IPS-NIHi7 (cell line): ENCODE measurements around the gene PDE8B.

Experiments used
- DNase-seq: peaks from one replicate; pipeline ENCODE4 v3.0.0; 2012; ENCODE audit warnings: mixed read lengths; ENCODE audit errors: extremely low spot score

PDE8B gene

DNA sequence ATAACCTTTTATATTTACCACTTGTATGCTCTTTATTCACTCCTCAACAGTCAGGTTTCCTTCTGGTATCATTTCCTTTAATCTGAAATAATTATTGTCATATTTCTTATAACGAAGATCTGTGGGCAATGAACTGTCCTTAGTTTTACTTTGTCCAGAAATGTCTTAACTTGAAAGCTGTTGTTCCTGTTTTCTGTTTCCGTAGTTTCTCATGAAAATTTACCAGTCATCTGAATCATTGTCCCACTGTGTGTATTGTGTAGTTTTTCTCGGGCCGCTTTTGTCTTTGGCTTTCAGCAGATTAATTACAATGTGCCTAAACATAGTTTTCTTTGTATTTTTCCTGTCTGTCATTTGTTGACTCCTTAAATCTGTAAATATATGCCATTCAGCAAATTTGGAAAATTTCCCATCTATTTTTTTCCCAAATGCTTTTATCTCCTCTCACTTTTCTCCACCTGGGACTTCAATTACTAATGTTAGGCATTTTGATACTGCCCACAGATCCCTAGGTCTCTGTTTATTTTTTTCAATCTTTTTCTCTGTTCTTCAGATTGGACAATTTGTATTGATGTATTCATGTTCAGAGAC is 74.9 kb downstream of the PDE8B start:
- DNase-seq = no peak

DNA sequence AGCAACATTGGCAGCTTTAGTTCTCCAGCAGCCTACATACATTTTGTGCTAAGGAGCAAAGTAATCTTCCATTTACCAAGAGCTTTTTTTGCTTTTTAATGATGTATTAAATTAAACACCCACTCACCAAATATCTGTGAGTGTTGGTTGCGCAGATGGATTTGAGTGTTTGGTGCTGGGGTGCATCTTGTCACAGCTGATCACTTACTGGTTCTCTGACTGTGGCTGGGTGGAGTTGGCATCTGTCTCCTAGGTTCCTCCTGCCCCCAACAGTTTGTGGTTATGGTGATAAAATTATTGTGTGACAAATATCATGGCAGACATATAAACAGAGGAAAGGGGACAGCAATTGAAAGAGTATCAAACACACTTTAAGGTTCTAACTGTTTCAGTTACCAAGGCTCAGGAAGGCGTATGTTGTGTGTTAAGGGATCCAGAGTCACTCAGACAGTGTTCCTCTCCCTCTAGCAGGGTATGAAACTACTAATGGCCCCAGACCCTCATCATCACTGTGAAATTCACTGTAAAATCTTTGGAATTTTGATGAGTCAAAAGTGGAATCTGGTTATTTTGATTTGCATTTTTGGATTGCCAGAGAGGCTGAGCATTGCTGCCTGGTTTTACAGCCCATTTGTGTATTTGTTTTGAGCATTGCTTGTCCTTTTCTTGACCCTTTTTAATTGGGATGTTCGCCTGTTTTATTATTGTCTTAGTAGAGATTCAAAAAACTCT is 81.7 kb downstream of the PDE8B start:
- no peak for DNase-seq

DNA sequence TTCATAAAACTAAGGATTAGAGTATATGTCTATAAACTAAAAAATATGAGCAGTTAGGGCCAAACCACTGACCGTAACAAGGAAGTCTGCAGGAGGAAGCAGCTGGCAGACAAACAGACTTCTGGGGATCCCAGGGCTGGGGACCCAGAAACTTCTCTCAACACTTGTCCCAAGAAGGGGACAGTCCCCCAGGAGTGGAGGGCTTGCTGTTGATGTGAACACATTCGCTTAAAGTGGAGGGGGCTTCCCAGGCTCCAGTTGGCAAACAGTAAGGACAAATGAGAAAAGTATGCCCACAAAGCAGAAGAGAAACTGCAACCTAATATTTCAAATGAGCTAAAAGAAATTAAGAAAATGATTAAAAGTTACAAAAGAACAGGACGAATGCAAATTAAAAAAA is 83.7 kb downstream of the PDE8B start:
- DNase-seq = no peak

DNA sequence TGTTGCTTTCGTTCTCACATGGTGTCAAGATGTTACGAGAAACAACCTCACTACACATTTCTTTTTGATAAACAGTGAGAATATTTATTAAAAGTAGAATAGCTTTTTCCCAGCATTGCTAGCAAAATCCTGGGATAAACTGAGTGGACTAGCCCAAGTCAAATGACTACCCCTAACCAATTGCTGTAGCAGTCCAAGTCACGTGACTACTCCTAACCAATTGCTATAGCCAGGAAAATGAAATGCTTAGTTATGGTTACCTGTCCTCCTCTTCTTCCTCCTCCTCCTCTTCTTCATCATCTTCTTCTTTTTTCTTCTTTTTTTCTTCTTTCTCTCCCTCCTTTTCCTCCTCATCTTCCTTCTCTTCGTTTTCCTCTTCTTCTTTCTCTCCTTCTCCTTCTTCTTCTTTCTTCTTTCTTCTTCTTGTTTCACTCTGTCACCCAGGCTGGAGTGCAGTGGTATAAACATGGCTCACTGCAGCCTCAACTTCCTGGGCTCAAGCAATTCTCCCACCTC is 85.4 kb downstream of the PDE8B start:
- DNase-seq = no peak

DNA sequence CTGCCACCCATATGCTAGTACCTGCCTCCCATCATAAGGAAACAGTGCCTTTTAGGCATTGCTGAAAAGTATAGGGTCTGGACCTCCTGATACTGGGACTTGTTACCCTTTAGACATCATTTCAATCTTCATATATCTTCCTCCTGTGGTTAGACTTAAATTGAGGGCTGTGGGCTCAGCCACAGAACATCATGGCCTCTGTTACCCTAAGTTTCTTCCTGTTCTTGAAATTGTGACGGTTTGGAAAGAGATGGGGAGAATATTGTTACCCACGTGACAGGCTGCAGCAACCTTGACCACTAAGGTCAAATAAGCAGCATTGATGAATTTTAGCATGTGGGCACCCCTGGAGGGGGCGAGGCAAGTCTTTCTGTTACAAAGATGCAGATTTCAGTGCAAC is 87.7 kb downstream of the PDE8B start:
- DNase-seq = no peak

DNA sequence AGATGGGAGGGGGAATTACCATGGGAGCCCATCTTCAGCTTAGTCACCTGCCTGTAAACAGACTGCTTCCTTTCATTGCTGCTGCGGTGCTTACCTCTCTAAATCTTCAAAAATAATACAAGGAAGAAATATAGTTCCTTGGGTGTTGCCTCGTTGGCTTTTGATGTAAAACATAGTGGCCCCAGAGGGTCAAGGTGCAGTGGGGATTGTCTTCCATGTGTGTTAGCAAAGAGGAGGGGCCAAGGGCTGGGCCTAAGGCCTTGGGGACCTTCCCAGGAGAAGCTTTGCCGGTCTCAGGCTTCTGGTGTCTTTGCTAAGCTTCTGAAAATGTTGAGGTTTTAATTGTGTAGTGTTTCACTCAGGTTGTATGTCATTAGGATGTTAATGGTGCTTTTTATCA is 90.0 kb downstream of the PDE8B start:
- DNase-seq = no peak

DNA sequence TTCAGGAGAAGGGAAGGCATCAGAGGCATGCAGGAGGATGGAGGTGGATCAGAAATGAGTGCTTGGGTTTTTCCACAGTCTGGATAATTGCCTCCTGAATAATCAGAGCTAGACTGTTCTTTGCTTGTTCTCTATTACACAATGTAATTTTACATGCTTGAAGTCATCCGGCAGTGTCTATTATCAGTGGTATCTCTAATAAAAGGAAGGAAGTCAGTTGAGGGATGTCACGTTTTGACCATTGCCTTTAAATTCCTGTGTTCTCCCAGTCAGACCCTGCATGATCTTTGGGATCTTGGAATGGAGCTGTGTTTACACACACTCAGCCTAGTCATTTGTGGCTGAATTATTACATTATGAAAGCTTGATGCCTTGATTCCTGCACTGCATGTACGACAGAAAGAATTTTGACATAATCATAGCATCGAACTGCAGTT is 91.0 kb downstream of the PDE8B start:
- DNase-seq = no peak

DNA sequence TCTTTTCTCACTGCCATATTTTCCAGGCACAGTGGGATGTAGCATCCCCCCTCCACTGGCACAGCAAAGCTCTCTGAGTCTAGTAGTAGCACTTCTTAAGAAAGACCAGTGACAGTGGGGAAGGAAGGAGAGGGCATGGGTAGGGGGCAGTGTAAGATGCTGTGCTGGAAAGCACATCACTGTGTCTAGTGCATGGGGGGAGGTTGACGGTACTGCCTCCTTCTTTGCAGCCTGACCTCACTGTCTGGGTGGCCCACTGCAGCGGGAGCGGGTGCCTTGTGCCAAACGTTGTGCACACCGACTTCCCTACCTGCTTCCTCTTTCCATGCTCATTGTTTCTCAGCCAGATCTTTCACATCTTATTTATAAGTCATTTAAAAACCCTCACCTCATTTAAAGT is 91.8 kb downstream of the PDE8B start:
- DNase-seq = no peak

DNA sequence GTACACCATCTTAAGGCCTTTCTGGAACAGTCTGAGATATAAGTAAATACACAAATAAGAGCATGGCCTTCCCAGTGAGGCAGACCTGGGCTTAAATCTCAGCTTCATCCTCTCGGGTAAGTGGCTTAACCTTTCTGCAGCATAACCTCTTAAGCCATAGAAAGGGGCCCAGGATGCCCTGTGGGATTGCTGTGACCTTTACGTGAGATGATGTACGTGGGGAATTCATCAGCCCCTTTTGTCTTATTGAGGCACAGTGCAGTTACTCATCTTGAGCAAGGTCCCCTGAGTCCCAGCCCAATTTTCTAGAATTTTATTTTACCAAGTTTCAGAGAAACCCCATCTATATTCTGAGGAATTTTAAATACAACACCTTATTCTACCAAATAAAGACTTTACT is 92.2 kb downstream of the PDE8B start:
- no peak for DNase-seq

DNA sequence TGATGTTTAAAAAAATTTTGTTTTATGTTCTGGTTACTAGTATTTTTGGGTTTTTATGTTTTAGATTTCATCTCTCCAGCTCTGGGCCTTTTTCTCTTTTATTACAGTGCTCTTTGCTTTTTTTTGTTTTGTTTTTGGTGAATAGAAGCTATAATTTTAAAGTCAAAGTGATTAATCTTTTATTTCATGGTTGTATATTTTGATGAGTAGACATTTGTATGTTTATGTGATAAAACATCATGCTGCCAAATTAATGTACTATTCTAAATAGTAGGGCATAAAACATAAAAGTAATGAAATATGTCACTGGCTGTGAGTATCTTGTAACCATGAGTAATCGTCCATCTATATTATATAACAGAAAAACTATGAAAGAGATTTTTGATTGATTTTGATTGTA is 93.9 kb downstream of the PDE8B start:
- DNase-seq = no peak

DNA sequence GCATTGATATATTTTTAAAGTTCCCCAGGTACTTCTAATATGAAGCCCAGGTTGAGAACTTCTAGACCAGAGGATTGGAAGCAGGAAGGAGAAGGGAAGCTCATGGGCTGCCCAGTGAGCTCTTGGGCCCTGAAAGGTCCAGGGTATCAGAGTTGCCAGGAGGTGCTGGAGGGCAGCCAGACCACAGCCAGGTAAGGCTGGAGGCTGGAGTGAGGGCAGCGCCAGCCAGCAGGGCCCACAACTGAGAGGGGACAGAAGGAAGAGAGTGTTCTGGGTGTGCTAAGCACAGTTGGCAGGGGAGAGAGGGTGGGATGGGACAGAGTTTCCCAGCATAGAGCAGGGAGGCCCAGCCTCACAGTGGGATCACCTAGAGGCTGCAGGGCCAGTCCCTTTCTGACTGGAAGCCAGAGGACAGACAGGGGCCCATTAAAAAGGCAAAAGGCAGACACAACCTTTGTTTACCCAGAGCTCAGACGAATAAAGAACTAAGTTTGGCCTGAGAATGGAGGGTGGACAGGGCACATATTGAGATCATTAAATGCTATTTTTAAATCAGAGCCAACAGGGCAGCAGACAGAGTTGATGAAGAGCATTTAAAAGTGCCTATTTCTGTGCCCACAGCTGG is 94.9 kb downstream of the PDE8B start:
- no peak for DNase-seq

DNA sequence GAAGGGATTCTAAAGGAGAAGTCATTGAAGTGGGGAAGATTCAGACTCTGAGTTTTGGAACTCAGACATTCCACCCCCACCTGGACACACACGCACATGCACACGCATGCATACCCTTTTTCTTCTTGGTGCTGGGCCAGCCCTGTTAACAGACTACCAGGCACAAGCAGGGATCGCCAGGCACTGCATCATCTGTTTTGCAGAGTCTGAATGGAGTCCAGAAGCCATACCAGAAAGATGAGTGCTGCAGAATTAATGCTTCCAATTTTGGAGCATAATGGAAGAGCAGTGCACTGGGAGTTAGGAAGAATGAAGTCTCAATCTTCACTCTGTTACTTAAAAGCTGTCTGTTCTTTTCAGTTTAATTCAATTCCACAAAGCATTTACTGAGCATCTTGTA is 95.5 kb downstream of the PDE8B start:
- DNase-seq = no peak

DNA sequence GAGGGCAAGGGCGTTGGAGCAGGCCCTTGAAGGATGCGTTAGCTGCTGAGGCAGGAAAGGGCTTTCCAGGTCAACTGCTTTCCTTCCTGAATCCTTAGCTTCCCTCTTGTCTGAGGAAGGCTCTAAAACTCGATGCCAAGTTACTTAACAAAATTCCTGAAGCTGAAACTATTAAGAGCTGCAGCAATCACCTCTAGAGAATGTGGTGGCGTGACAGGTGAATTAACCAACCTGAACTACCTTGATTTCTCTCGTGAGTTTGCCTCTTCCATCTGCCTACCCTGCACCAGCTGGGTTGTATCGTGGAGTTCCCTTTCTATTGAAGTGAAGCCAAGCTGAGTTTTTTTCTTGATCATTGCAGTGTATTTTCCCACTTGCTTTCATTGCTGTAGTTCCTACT is 96.1 kb downstream of the PDE8B start:
- DNase-seq = no peak

DNA sequence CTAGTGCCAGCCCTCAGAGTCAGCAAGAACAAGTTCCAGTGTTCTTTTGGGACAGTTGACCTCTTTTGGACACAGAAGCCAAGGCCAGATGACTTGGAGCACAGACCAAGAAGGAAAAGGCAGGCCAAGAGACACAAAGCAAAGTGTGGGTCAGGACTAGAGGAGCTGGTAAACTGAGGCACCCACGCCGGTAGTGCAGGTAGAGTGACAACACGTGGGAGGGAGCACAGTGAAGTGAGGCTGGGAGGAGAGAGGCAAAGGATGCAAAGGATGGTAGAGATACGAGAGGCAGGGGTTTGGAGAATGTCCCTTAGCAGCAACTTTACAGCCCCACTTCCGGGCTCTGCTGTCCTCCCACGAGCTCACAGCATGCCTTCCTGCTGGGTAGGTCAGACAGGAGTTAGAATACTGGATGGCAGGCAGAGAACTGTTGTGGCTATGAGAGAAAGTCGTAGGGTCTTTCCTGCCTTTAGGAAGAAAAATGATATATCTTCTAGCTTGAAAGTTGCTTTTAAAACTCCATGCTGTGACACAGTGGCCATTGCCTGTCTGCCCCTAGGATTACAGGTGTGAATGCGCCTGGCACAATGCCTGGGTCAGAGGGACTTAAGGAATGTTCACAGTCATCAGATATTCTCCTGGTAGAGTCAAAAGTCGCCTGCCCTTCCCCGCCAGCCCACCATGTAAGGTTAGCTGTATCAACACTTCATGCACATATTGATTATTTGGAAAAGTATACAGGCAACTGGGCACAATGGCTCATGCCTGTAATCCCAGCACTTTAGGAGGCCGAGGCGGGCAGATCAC is 97.9 kb downstream of the PDE8B start:
- DNase-seq = peak; percentile 48

DNA sequence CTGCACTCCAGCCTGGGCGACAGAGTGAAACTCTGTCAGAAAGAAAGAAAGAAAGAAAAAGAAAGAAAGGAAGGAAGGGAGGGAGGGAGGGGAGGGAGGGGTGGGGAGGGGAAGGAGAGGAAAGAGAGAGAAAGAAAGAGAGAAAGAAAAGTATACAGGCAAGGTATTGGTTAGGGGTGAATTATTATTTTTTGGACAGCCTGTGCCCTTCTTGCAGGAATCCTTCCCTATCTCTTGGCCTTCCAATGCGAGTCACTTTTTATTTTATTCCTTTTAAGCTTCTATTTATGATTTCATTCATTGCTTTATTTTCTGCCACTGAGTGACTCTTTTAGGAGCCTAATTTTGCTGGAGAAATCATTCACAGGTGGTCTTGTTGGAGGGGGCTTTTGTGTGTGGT is 98.7 kb downstream of the PDE8B start:
- no peak for DNase-seq

DNA sequence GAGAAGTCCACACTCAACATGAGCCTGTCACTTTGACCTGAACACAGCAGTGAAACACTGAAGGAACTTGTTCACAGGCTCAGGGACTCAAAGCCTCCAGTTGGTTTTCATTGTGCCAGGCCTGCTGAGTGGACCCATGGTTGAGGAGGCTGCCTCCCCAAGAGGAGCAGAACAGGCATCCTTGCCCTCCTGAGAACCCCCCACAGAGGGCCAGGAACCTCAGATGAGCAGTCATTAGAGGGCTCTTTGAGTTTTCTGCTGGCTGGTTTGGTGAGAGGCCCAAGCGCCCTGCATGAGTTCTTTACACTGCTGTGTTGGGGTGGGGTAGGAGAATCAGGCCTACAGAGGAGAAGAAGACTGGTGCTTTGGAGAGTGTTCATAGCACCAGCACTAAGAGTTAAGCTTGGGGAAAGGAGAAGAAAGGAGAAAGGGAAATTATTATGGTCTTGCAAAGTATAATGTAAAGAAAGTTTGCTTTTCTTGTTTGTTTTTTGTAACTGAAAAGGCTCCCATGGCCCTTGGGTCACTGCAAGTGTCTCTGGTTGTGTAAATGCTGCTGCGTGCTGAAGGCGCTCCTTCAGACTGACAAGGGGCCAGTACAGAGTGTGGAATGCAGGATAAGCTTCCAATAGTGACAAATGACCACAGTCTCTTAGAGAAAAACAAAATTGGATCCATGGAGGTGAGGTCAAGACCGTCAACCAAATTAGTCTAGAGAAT is 100.2 kb downstream of the PDE8B start:
- no peak for DNase-seq

DNA sequence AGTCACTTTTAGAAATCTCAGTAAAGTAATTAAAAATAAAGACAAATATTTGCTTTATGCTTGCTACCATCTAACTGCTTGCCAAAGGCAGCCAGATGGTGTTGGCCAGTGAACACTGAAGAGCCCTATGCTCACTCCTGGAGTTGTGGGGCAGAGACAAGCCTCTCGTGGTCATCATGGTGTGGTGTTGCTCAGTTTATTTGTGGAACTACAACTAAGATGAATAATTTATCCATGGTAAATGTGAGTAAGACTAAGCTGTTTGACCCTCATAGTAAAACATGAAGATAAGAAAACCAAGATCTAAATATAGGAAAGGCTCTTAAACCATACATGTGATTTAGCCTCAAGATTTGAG is 100.7 kb downstream of the PDE8B start:
- no peak for DNase-seq

DNA sequence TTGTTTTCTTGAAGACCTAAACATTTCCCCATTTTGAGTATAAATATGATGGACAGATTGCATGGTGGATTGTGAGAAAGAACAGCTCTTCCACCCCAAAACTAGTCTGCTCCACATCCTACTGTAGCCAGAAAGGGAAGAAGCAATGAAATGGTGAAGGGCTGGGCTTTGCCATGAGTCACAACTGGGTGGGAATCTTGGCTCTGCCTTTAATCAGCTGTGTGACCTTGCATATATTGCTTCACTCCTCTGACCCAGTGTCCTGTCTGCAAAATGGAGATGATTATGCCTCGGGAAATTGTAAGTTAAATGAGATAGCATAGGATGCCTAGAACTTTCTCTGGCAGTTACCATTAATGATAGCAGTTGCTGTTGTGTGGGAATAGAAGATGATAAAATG is 101.9 kb downstream of the PDE8B start:
- no peak for DNase-seq

DNA sequence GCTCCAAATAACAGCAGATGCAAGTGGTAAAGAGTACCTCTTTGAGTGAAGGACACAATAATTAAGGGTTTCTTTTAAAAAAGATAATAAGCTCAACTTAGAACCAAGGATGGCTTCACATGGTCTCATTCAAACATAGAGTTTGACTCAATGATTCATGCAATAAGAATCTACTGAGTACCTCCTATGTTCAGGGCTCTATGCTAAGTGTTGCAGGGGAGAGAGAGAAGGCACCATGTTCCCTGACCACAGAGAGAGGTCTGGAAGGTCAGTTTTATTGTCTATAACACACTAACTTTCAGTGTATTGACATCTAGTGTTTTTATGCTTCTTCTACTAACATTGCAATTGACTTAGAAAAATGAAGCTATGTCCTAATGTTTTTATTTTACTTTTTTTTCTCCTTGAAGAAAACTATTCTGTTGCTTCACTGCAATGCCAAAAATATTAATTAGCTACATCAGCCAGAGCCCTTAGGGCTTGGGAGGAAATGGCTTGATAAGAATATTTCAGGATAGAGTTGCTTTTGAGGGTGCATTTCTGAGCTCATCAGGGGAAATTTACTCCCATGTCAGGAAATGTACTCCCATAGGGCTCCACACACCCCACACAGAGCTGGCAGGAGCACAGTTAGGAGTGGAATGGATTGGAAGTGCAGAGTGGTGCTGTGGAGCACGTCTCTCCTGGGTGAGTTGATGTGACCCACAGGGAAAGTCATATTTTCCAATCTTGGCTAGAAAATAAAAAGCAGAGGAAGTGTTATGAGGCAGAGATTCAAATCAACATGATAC is 106.6 kb downstream of the PDE8B start:
- no peak for DNase-seq

DNA sequence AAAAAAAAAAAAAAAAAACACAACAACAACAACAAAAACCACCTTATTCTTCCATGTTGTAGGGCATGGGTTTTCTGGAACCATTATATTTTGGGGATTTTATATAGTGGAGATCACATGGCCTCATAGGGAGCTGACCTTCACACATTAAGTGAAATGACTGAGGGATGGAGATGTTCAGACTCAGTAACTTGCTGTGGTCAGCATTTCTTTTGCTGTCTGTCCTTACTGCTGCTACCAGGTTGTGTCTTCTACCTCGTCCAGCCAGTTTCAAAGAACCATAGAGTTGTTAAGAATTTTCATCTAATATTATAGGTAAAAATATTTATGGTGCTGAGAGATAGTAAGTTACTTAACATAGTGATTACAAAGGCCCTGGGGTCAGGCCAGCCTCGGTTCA is 107.6 kb downstream of the PDE8B start:
- no peak for DNase-seq
